Trophoblast cell (in vitro differentiated cells and primary cell): Measurements from ENCODE around the gene XAB2.

Experiments used
- DNase-seq, 2 donors: peaks; one replicate each; pipeline ENCODE4 v3.0.0-alpha.2; 2016
- H2AFZ ChIP-seq: 2 replicates; pipeline ENCODE4 v1.6.1; 2013; ENCODE audit warnings: low read length, moderate library complexity, mild to moderate bottlenecking; ENCODE audit not compliant: insufficient read depth, poor library complexity
- H2AK5ac ChIP-seq: 2 replicates; pipeline ENCODE4 v1.6.1; 2013; ENCODE audit warnings: mild to moderate bottlenecking, low read length
- H2BK120ac ChIP-seq: 2 replicates; pipeline ENCODE4 v1.6.1; 2013; ENCODE audit warnings: low read length, mild to moderate bottlenecking, moderate library complexity; ENCODE audit not compliant: insufficient read depth, poor library complexity
- H2BK12ac ChIP-seq: 2 replicates; pipeline ENCODE4 v1.6.1; 2013; ENCODE audit warnings: mild to moderate bottlenecking, low read length, moderate library complexity
- H2BK5ac ChIP-seq: 2 replicates; pipeline ENCODE4 v1.6.1; 2013; ENCODE audit warnings: low read length, low read depth, moderate library complexity, mild to moderate bottlenecking; ENCODE audit not compliant: poor library complexity
- H3K14ac ChIP-seq: 2 replicates; pipeline ENCODE4 v1.6.1; 2013; ENCODE audit warnings: mild to moderate bottlenecking, low read length
- H3K18ac ChIP-seq: 2 replicates; pipeline ENCODE4 v1.6.1; 2013; ENCODE audit warnings: mild to moderate bottlenecking, low read length
- H3K23ac ChIP-seq: 2 replicates; pipeline ENCODE4 v1.6.1; 2013; ENCODE audit warnings: low read length
- H3K27ac ChIP-seq: 2 replicates; pipeline ENCODE4 v1.5.1; 2013; ENCODE audit warnings: low read depth, mild to moderate bottlenecking, inconsistent platforms, low read length, moderate library complexity
- H3K27me3 ChIP-seq: 2 replicates; pipeline ENCODE4 v1.6.1; 2013; ENCODE audit warnings: inconsistent platforms, mild to moderate bottlenecking, low read length, moderate library complexity; ENCODE audit not compliant: insufficient read depth
- H3K36me3 ChIP-seq, 2 experiments: 1 replicate in 1 of 2; 2 replicates in 1 of 2; pipeline ENCODE4 v1.6.1; 2013; ENCODE audit warnings: low read length in 2 of 2, mild to moderate bottlenecking in 2 of 2, moderate library complexity in 1 of 2; ENCODE audit not compliant: insufficient read depth in 2 of 2, control insufficient read depth in 1 of 2
- H3K4ac ChIP-seq: 2 replicates; pipeline ENCODE4 v1.6.1; 2013; ENCODE audit warnings: low read depth, mild to moderate bottlenecking, low read length, moderate library complexity
- H3K4me1 ChIP-seq, 2 experiments: 1 replicate in 1 of 2; 2 replicates in 1 of 2; pipeline ENCODE4 v1.6.1; 2013; ENCODE audit warnings: low read length in 2 of 2, mild to moderate bottlenecking in 2 of 2, moderate library complexity in 1 of 2; ENCODE audit not compliant: insufficient read depth in 2 of 2, control insufficient read depth in 1 of 2
- H3K4me2 ChIP-seq: 2 replicates; pipeline ENCODE4 v1.6.1; 2013; ENCODE audit warnings: inconsistent platforms, mild to moderate bottlenecking, low read length, moderate library complexity
- H3K4me3 ChIP-seq: 2 replicates; pipeline ENCODE4 v1.5.1; 2013; ENCODE audit warnings: mild to moderate bottlenecking, low read depth, low read length, inconsistent platforms
- H3K79me1 ChIP-seq: one replicate; pipeline ENCODE4 v1.6.1; 2013; ENCODE audit warnings: low read length
- H3K79me2 ChIP-seq: 2 replicates; pipeline ENCODE4 v1.6.1; 2013; ENCODE audit warnings: low read length, mild to moderate bottlenecking; ENCODE audit not compliant: control insufficient read depth, insufficient read depth, poor library complexity
- H3K9ac ChIP-seq: 2 replicates; pipeline ENCODE4 v1.6.1; 2013; ENCODE audit warnings: mild to moderate bottlenecking, low read length
- H3K9me3 ChIP-seq: 2 replicates; pipeline ENCODE4 v1.6.1; 2013; ENCODE audit warnings: low read depth, mild to moderate bottlenecking, control low read depth, inconsistent platforms, low read length; ENCODE audit not compliant: insufficient read depth
- H4K12ac ChIP-seq: 2 replicates; pipeline ENCODE4 v1.6.1; 2013; ENCODE audit warnings: low read depth, mild to moderate bottlenecking, low read length, moderate library complexity
- H4K8ac ChIP-seq: 2 replicates; pipeline ENCODE4 v1.6.1; 2013; ENCODE audit warnings: low read depth, mild to moderate bottlenecking, low read length, moderate library complexity
- H4K91ac ChIP-seq: one replicate; pipeline ENCODE4 v1.6.1; 2013; ENCODE audit warnings: low read depth, mild to moderate bottlenecking, low read length, moderate library complexity
- WGBS: extraction: QIAGEN DNeasy Blood & Tissue Kit; methylation state at CpG from one replicate; pipeline ENCODE4 v1.1.7; 2013; ENCODE audit warnings: missing lambda C conversion rate; ENCODE audit not compliant: insufficient read length, insufficient coverage; ENCODE audit errors: extremely low coverage; 5-methylcytosine and 5-hydroxymethylcytosine counted together

Gene XAB2

GRCh38 chr19:7628589-7629311 is 595 bp downstream of the XAB2 start:
- H2AFZ ChIP-seq: peak overlapping the region; percentile 55
- H3K18ac ChIP-seq: peak overlapping the region; percentile 56
- H3K27me3 ChIP-seq: no peaks in the 10 kb centered on the region
- peaks cover 21% of the 10 kb centered on the region for H3K79me2 ChIP-seq
- H3K14ac ChIP-seq: peak overlapping the region; percentile 59
- H3K79me1 ChIP-seq: peaks cover 2% of the 10 kb centered on the region
- peaks cover 42 to 47% of the 10 kb centered on the region in 2 experiments for H3K36me3 ChIP-seq
- peak overlapping the region; percentile 83 for H3K4me2 ChIP-seq
- H2BK120ac ChIP-seq: peak overlapping the region; percentile 4
- no peak for DNase-seq
- H3K9ac ChIP-seq: peak overlapping the region; percentile 79
- H3K4me3 ChIP-seq: peak overlapping the region; percentile 93
- no peak overlapping the region for H3K27ac ChIP-seq
- H3K4me1 ChIP-seq: peaks cover 11% of the 10 kb centered on the region in 2 experiments
- H4K12ac ChIP-seq: peak overlapping the region; percentile 45
- peak overlapping the region; percentile 80 for H3K4ac ChIP-seq
- peak overlapping the region; percentile 12 for H2BK5ac ChIP-seq
- no peak overlapping the region for H2BK12ac ChIP-seq
- peak overlapping the region; percentile 84 for H4K8ac ChIP-seq
- peak overlapping the region; percentile 42 for H4K91ac ChIP-seq
- peak overlapping the region; percentile 18 for H2AK5ac ChIP-seq
- WGBS: no CpG with 5 or more reads among the region's 15 CpGs
- peaks cover 4% of the 10 kb centered on the region for H3K9me3 ChIP-seq
- no peak overlapping the region for H3K23ac ChIP-seq

- no peak overlapping the region for H3K4me2 ChIP-seq
- H2BK5ac ChIP-seq: no peak overlapping the region
- H2AFZ ChIP-seq: no peak overlapping the region
- WGBS: no CpG with 5 or more reads among the region's 24 CpGs
- H4K12ac ChIP-seq: no peak overlapping the region
- no peak overlapping the region for H3K27ac ChIP-seq
- H3K4me1 ChIP-seq: peaks cover 11% of the 10 kb centered on the region in 2 experiments
- H2BK12ac ChIP-seq: no peak overlapping the region
- peaks cover 2% of the 10 kb centered on the region for H3K9me3 ChIP-seq
- no peak overlapping the region for H3K4me3 ChIP-seq
- H3K79me2 ChIP-seq: peaks cover 21% of the 10 kb centered on the region
- H2BK120ac ChIP-seq: no peak overlapping the region
- no peak overlapping the region for H3K14ac ChIP-seq
- peaks cover 56 to 57% of the 10 kb centered on the region in 2 experiments for H3K36me3 ChIP-seq
- no peak overlapping the region for H4K8ac ChIP-seq
- peaks cover 2% of the 10 kb centered on the region for H3K79me1 ChIP-seq
- no peak overlapping the region for H3K9ac ChIP-seq
- no peak overlapping the region for H3K23ac ChIP-seq
- no peak overlapping the region for H4K91ac ChIP-seq
- H2AK5ac ChIP-seq: no peak overlapping the region
- no peak for DNase-seq
- H3K27me3 ChIP-seq: no peaks in the 10 kb centered on the region
- H3K4ac ChIP-seq: peak overlapping the region; percentile 71
- no peak overlapping the region for H3K18ac ChIP-seq
Observed at GRCh38 chr19:7627166-7627565, 2.2 kb downstream of the XAB2 start.

GRCh38 chr19:7625763-7626372 is 3.5 kb downstream of the XAB2 start:
- Histone ChIP-seq H3K9me3 (peaks cover 2% of the 10 kb centered on the region), H3K18ac (no peak overlapping the region), H2BK120ac (no peak overlapping the region), H3K27me3 (no peaks in the 10 kb centered on the region), H3K14ac (no peak overlapping the region), H3K36me3 (peaks cover 61 to 63% of the 10 kb centered on the region in 2 experiments), H3K23ac (no peak overlapping the region), H3K27ac (no peak overlapping the region), H3K4ac (no peak overlapping the region), H3K9ac (no peak overlapping the region), H4K8ac (no peak overlapping the region), H3K79me2 (peaks cover 21% of the 10 kb centered on the region), H2BK12ac (no peak overlapping the region), H2AFZ (no peak overlapping the region), H2BK5ac (no peak overlapping the region), H3K4me3 (no peak overlapping the region), H3K4me2 (no peak overlapping the region), H3K4me1 (peaks cover 11% of the 10 kb centered on the region in 2 experiments), H3K79me1 (peaks cover 2% of the 10 kb centered on the region), H4K12ac (no peak overlapping the region), H4K91ac (no peak overlapping the region), H2AK5ac (no peak overlapping the region)
- no peak for DNase-seq
- WGBS: no CpG with 5 or more reads among the region's 34 CpGs

- no peak overlapping the region for H3K18ac ChIP-seq
Observed at GRCh38 chr19:7624810-7625209, 4.5 kb downstream of the XAB2 start.

More at GRCh38 chr19:7624810-7625209, 4.5 kb downstream of the XAB2 start:
- no peak overlapping the region for H2BK120ac ChIP-seq
- H3K27me3 ChIP-seq: no peaks in the 10 kb centered on the region
- H3K27ac ChIP-seq: no peak overlapping the region
- H3K9ac ChIP-seq: no peak overlapping the region
- H3K36me3 ChIP-seq: peaks cover 71 to 74% of the 10 kb centered on the region in 2 experiments
- H4K8ac ChIP-seq: no peak overlapping the region
- H3K9me3 ChIP-seq: peaks cover 2% of the 10 kb centered on the region
- H4K12ac ChIP-seq: no peak overlapping the region
- peaks cover 2% of the 10 kb centered on the region for H3K79me1 ChIP-seq
- H3K79me2 ChIP-seq: peaks cover 14% of the 10 kb centered on the region
- H3K14ac ChIP-seq: no peak overlapping the region
- WGBS: no CpG with 5 or more reads among the region's 17 CpGs
- no peak overlapping the region for H2BK12ac ChIP-seq
- H3K4me3 ChIP-seq: no peak overlapping the region
- no peak overlapping the region for H3K4ac ChIP-seq
- H2AK5ac ChIP-seq: no peak overlapping the region
- DNase-seq: no peak
- H2AFZ ChIP-seq: no peak overlapping the region
- H3K4me2 ChIP-seq: no peak overlapping the region
- H3K23ac ChIP-seq: no peak overlapping the region
- H4K91ac ChIP-seq: no peak overlapping the region
- H3K4me1 ChIP-seq: peaks cover 6% of the 10 kb centered on the region in 2 experiments
- no peak overlapping the region for H2BK5ac ChIP-seq
